Neural cell (in vitro differentiated cells): ENCODE data around the gene C1orf52. TPM values are rescaled to one million over a fixed set of nuclear protein-coding genes. Genes with fewer than 3 reads are reported as not detected.

Experiments used
- H2AFZ ChIP-seq: fragments of 200-600, 300-800 bp; sonication (generic), shearing (Covaris generic); 2 replicates; pipeline ENCODE4 v1.6.0; 2014; ENCODE audit warnings: low read depth, mild to moderate bottlenecking, antibody characterized with exemption, low read length, moderate library complexity
- H3F3A ChIP-seq: fragments of 200-600 bp; shearing (Covaris generic); 2 replicates; pipeline ENCODE4 v1.6.1; 2016; ENCODE audit warnings: mild to moderate bottlenecking, moderate library complexity, mixed read lengths, antibody characterized with exemption, low read length; ENCODE audit not compliant: insufficient read depth, poor library complexity, severe bottlenecking
- H3K27ac ChIP-seq: fragments of 200-600, 300-800 bp; sonication (generic), shearing (Covaris generic); 2 replicates; pipeline ENCODE4 v1.5.1; 2014; ENCODE audit warnings: mild to moderate bottlenecking, low read length, moderate library complexity
- H3K27me3 ChIP-seq: fragments of 300-800, 200-600 bp; sonication (generic), shearing (Covaris generic); 2 replicates; pipeline ENCODE4 v1.6.0; 2014; ENCODE audit warnings: mild to moderate bottlenecking, low read depth, low read length, moderate library complexity; ENCODE audit not compliant: insufficient read depth
- H3K36me3 ChIP-seq: fragments of 300-800, 200-600 bp; sonication (generic), shearing (Covaris generic); 2 replicates; pipeline ENCODE4 v1.5.1; 2014; ENCODE audit warnings: mild to moderate bottlenecking, antibody characterized with exemption, low read length, moderate library complexity; ENCODE audit not compliant: insufficient read depth
- H3K4me2 ChIP-seq: fragments of 300-800, 200-600 bp; sonication (generic), shearing (Covaris generic); 2 replicates; pipeline ENCODE4 v1.6.0; 2014; ENCODE audit warnings: mild to moderate bottlenecking, low read length
- H3K4me3 ChIP-seq: fragments of 300-800, 200-600 bp; sonication (generic), shearing (Covaris generic); 2 replicates; pipeline ENCODE4 v1.5.1; 2014; ENCODE audit warnings: mild to moderate bottlenecking, low read length, moderate library complexity
- H3K79me2 ChIP-seq: fragments of 200-600 bp; shearing (Covaris generic); replicated peaks from 2 replicates; pipeline ENCODE4 v1.6.0; 2014; ENCODE audit warnings: mild to moderate bottlenecking, low read length, moderate library complexity; ENCODE audit not compliant: insufficient read depth
- H3K9ac ChIP-seq: fragments of 300-800, 200-600 bp; sonication (generic), shearing (Covaris generic); 2 replicates; pipeline ENCODE4 v1.6.1; 2016; ENCODE audit warnings: mild to moderate bottlenecking, low read length, mixed read lengths
- H3K9me2 ChIP-seq: fragments of 200-600 bp; shearing (Covaris generic); 2 replicates; pipeline ENCODE4 v1.6.1; 2016; ENCODE audit warnings: mild to moderate bottlenecking, low read length, mixed read lengths; ENCODE audit not compliant: insufficient read depth
- H3K9me3 ChIP-seq: fragments of 200-600, 300-800 bp; sonication (generic), shearing (Covaris generic); 2 replicates; pipeline ENCODE4 v1.6.1; 2016; ENCODE audit warnings: mild to moderate bottlenecking, mixed run types, low read length, moderate library complexity, mixed read lengths
- H4K20me1 ChIP-seq: fragments of 200-600 bp; shearing (Covaris generic); 2 replicates; pipeline ENCODE4 v1.6.1; 2016; ENCODE audit warnings: mild to moderate bottlenecking, mixed run types; ENCODE audit not compliant: insufficient read depth
- CTCF ChIP-seq: fragments of 450-650 bp; IDR thresholded peaks from 2 replicates; pipeline ENCODE4 v1.5.1; 2014; ENCODE audit warnings: antibody characterized with exemption, mild to moderate bottlenecking, moderate library complexity; ENCODE audit not compliant: poor library complexity, severe bottlenecking
- EP300 ChIP-seq: fragments of 450-650 bp; conservative IDR thresholded peaks from 2 replicates; pipeline ENCODE4 v1.6.1; 2014; ENCODE audit warnings: antibody characterized with exemption, mild to moderate bottlenecking, moderate library complexity; ENCODE audit not compliant: poor library complexity, severe bottlenecking
- EZH2 ChIP-seq: fragments of 200-600, 300-800 bp; shearing (Covaris generic), sonication (generic); IDR thresholded peaks from 2 replicates; pipeline ENCODE4 v1.6.1; 2014; ENCODE audit warnings: antibody characterized with exemption, low read length, borderline replicate concordance, mild to moderate bottlenecking; ENCODE audit not compliant: insufficient read depth, poor library complexity, severe bottlenecking
- MXI1 ChIP-seq: fragments of 450-650 bp; conservative IDR thresholded peaks from 2 replicates; pipeline ENCODE4 v1.6.1; 2014; ENCODE audit warnings: antibody characterized with exemption, mild to moderate bottlenecking; ENCODE audit not compliant: poor library complexity, severe bottlenecking
- POLR2AphosphoS5 ChIP-seq: IDR thresholded peaks from 2 replicates; pipeline ENCODE4 v1.6.1; 2012
- RAD21 ChIP-seq: fragments of 450-650 bp; conservative IDR thresholded peaks from 2 replicates; pipeline ENCODE4 v1.6.1; 2014; ENCODE audit warnings: antibody characterized with exemption, mild to moderate bottlenecking, moderate library complexity
- SMC3 ChIP-seq: fragments of 450-650 bp; conservative IDR thresholded peaks from 2 replicates; pipeline ENCODE4 v1.6.1; 2014; ENCODE audit warnings: antibody characterized with exemption, mild to moderate bottlenecking, moderate library complexity; ENCODE audit not compliant: poor library complexity
- TAF1 ChIP-seq: IDR thresholded peaks from 2 replicates; pipeline ENCODE4 v1.6.1; 2012; ENCODE audit warnings: low read depth
- polyA plus RNA-seq: library from polyadenylated mRNA; depleted of rRNA; stranded (reverse); fragments of >200 nt; gene quantifications from 2 replicates; pipeline ENCODE4 v1.2.3, GENCODE V29; 2014
- TF ChIP-seq, protein P1 (sequence below): IDR thresholded peaks from 2 replicates; pipeline ENCODE4 v1.6.1; 2012; ENCODE audit warnings: borderline replicate concordance

The C1orf52 gene
- polyA plus RNA-seq, 1 donor from 2014 or later = 94.6 TPM

DNA sequence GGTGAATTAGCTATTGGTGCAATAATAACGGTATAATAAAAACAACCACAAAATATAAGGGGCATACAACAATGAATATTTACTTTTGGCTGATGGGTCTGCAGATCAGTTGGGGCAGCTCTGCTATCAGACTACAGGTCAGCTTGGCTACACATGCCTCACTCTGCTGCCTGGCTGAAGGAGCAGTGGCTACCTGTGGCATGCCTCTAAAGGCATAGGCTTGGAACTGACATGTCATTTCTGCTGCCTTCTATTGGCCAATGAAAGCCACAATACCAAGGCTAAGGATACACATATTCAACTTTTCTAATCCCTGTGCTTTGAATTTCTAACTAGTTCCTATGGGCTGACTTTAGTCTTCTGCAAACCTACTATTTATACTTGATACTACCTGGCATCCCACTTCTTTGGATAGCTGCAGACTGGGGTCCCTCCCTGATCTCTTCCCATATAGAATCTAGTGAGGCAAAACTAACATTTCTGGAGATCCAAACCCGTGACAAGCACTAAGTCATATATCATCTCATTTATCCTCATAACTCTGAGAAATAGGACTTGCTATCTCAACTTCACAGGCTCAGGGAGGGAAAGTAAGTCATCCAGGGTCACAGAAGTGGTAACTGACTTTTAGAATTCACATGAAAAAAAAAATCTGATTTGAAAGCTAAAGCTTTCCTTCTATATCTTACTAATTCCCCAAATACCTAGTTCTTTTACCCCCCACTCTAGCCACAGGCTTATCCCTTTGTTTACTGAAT, 39.4 kb downstream of the C1orf52 start:
- Histone ChIP-seq H3K4me3 (no peak overlapping the region), H4K20me1 (no peaks in the 10 kb centered on the region), H3K79me2 (no peaks in the 10 kb centered on the region)

GRCh38 chr1:85216697-85217096, 42.8 kb downstream of the C1orf52 start:
- no peaks in the 10 kb centered on the region for H3K9me2 ChIP-seq
- no peak overlapping the region for H3K4me3 ChIP-seq
- no peaks in the 10 kb centered on the region for H3K9me3 ChIP-seq
- no peak overlapping the region for H3K27ac ChIP-seq
- H2AFZ ChIP-seq = no peak overlapping the region
- H3K9ac ChIP-seq = no peak overlapping the region
- H4K20me1 ChIP-seq = no peaks in the 10 kb centered on the region
- H3K27me3 ChIP-seq = no peaks in the 10 kb centered on the region
- no peaks in the 10 kb centered on the region for H3K79me2 ChIP-seq
- H3K36me3 ChIP-seq = no peaks in the 10 kb centered on the region
- no peaks in the 10 kb centered on the region for H3F3A ChIP-seq
- no peak for TF ChIP-seq EZH2
- no peak for TF ChIP-seq POLR2AphosphoS5
- TF ChIP-seq TAF1 = no peak
- TF ChIP-seq MXI1 = no peak
- H3K4me2 ChIP-seq = no peak overlapping the region

More for the DNA sequence above, 39.4 kb downstream of the C1orf52 start:
- no peak overlapping the region for H2AFZ ChIP-seq
- H3K9me2 ChIP-seq = no peaks in the 10 kb centered on the region
- no peaks in the 10 kb centered on the region for H3K36me3 ChIP-seq
- H3K9me3 ChIP-seq = no peaks in the 10 kb centered on the region
- no peaks in the 10 kb centered on the region for H3K27me3 ChIP-seq
- no peak overlapping the region for H3K9ac ChIP-seq
- no peaks in the 10 kb centered on the region for H3F3A ChIP-seq
- no peak overlapping the region for H3K4me2 ChIP-seq
- TF ChIP-seq MXI1 (no peak), POLR2AphosphoS5 (no peak), EP300 (no peak), EZH2 (no peak), TAF1 (no peak), SMC3 (no peak), CTCF (no peak), RAD21 (no peak)
- TF ChIP-seq, protein P1, sequence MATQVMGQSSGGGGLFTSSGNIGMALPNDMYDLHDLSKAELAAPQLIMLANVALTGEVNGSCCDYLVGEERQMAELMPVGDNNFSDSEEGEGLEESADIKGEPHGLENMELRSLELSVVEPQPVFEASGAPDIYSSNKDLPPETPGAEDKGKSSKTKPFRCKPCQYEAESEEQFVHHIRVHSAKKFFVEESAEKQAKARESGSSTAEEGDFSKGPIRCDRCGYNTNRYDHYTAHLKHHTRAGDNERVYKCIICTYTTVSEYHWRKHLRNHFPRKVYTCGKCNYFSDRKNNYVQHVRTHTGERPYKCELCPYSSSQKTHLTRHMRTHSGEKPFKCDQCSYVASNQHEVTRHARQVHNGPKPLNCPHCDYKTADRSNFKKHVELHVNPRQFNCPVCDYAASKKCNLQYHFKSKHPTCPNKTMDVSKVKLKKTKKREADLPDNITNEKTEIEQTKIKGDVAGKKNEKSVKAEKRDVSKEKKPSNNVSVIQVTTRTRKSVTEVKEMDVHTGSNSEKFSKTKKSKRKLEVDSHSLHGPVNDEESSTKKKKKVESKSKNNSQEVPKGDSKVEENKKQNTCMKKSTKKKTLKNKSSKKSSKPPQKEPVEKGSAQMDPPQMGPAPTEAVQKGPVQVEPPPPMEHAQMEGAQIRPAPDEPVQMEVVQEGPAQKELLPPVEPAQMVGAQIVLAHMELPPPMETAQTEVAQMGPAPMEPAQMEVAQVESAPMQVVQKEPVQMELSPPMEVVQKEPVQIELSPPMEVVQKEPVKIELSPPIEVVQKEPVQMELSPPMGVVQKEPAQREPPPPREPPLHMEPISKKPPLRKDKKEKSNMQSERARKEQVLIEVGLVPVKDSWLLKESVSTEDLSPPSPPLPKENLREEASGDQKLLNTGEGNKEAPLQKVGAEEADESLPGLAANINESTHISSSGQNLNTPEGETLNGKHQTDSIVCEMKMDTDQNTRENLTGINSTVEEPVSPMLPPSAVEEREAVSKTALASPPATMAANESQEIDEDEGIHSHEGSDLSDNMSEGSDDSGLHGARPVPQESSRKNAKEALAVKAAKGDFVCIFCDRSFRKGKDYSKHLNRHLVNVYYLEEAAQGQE = no peak
- H3K27ac ChIP-seq = no peak overlapping the region
